GM21515 (cell line): ENCODE results near the gene TMEM26.

ENCODE experiments used
- ATAC-seq: cut with Tn5 transposase; IDR thresholded peaks from one replicate; pipeline ENCODE4 v1.9.1; 2021; ENCODE audit not compliant: unreplicated experiment

The TMEM26 gene

GRCh38 chr10:61452655-61453641, at the start of gene TMEM26:
Gene TMEM26 (minus strand): TSS chr10:61453381. CDS start chr10:61453081, 300 bp downstream.
- no peak for ATAC-seq

GRCh38 chr10:61500460-61500859, 47.3 kb upstream of the TMEM26 start:
- no peak for ATAC-seq

- ATAC-seq: no peak
Measured at GRCh38 chr10:61492364-61492995, 39.3 kb upstream of the TMEM26 start.

GRCh38 chr10:61487506-61487905, 34.3 kb upstream of the TMEM26 start:
- no peak for ATAC-seq

- no peak for ATAC-seq
Measured at GRCh38 chr10:61486738-61487396, 33.7 kb upstream of the TMEM26 start.

GRCh38 chr10:61486251-61486650, 33.1 kb upstream of the TMEM26 start:
- no peak for ATAC-seq

GRCh38 chr10:61481597-61481996, 28.4 kb upstream of the TMEM26 start:
- ATAC-seq: no peak

- no peak for ATAC-seq
Measured at GRCh38 chr10:61480208-61480607, 27.0 kb upstream of the TMEM26 start.

GRCh38 chr10:61478621-61479312, 25.6 kb upstream of the TMEM26 start:
- ATAC-seq: no peak

- no peak for ATAC-seq
Measured at GRCh38 chr10:61477451-61477850, 24.3 kb upstream of the TMEM26 start.

- ATAC-seq: no peak
Measured at GRCh38 chr10:61476529-61476928, 23.3 kb upstream of the TMEM26 start.

- no peak for ATAC-seq
Measured at GRCh38 chr10:61475449-61475873, 22.3 kb upstream of the TMEM26 start.

GRCh38 chr10:61472090-61472674, 19.0 kb upstream of the TMEM26 start:
- ATAC-seq: no peak

- ATAC-seq: no peak
Measured at GRCh38 chr10:61471491-61471890, 18.3 kb upstream of the TMEM26 start.

GRCh38 chr10:61470740-61471139, 17.6 kb upstream of the TMEM26 start:
- ATAC-seq: no peak

GRCh38 chr10:61465901-61466632, 12.9 kb upstream of the TMEM26 start:
- no peak for ATAC-seq

- no peak for ATAC-seq
Measured at GRCh38 chr10:61465171-61465496, 12.0 kb upstream of the TMEM26 start.

GRCh38 chr10:61464461-61465170, 11.4 kb upstream of the TMEM26 start:
- ATAC-seq: no peak
